ENCODE data around the gene OTUD1.

Gene OTUD1

GRCh38 chr10:23469596-23470237 lies 30.8 kb downstream of the OTUD1 start:
- DNase-seq (ENCODE audit: low spot score): no peak

DNA sequence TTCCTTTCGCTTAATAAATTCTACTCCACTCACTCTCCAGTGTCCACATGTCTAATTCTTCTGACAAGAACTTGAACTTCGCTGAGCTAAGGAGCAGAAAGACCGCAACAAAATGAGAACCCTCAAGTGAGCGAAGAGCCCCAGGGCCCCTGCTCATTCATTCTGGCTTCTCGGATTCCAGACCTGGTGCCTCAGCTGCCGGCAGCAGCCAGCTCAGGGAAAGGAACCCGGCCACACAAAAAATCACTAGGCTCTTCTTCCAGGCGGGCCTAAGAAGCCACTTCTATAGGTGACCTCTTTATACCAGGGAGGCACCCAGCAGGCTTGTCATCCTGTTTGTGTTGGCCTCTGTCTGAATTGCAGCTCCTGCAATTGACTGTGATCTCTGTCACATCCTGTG lies 33.3 kb downstream of the OTUD1 start:
- no peak for DNase-seq (ENCODE audit: low spot score)

GRCh38 chr10:23474081-23474480 lies 35.2 kb downstream of the OTUD1 start:
- no peak for DNase-seq (ENCODE audit: low spot score)

DNA sequence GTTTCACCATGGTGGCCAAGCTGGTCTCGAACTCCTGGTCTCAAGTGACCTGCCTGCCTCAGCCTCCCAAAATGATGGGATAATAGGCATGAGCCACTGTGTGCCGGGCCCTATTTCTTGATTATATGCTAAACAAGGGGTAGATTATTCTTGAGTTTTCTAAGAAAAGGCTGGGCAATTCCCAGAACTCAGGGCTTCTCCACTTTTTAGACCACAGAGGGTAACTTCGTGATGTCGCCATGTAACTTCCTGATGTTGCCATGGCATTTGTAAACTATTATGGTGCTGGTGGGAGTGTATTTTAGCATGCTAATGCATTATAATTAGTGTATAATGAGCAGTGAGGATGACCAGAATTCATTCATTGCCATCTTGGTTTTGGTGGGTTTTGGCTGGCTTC lies 35.8 kb downstream of the OTUD1 start:
- no peak for DNase-seq (ENCODE audit: low spot score)

DNA sequence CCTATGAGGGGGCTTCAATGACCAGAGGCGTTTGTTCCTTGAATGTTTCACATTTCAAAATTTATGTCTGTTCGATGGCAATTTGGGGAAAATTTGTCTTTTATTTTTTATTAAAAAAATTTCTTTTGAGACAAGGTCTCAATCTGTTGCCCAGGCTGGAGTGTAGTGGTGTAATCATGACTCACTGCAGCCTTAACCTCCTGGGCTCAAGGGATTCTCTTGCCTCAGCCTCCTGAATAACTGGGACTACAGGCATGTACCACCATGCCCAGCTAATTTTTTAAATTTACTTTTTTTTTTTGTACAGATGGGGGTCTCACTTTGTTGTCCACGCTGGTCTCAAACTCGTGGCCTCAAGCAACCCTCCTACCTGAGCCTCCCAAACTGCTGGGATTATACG lies 39.7 kb downstream of the OTUD1 start:
- no peak for DNase-seq (ENCODE audit: low spot score)

DNA sequence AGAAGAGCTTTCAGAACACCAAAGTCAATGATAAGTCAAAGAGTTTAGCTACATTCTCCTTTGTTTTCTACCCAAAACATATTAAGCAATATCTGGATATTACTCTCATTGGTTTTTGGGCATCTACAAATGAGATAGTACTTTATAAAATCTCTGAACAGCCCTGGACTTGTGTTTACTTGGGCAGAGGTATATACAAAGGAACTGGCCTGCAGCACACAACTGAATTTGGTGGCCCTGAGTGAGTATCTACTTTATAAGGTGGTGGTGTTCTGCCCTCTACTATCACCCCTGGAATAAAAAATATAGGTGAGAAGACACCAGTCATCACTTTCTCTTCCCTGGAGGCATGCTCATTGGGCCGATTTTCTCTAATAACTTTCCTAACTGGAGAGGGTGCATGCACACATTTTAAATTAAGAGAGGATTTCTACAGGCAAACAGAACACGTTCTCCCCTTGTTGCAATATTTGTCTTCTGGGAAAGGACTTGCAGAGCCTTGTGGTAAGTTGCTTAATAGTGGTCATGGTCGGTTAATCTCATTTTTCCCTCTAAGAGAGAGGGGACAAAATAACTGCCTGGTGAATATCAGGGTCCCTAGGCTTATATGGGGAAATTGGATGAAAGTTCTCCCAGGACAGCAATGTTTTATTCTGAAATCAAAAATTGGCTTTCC lies 41.1 kb downstream of the OTUD1 start:
- DNase-seq (ENCODE audit: low spot score): no peak

DNA sequence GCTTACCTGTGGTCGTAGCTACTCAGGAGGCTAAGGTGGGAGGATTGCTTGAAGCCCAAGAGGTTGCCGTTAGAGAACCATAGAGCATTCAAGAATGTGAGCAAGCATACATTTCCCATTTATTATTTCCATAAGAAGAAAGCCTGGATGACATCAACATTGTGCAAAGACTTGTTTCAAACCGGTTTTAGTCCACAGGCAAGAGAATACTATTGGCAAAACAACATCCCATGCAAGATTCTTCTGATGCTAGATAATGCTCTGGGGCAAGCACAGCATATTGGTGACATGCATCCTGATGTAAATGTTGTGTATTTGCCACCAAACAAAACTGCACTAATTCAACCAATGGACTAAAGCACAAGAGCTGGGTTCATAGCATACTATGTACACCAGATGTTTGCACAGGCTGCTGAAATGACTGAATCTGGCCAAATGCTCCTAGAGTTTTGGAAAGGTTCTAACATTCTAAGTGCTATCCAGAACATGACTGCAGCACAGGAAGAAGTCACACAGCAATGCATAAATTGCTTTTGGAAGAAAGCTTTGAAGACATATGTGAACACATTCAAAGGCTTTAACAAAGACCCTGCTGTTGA lies 42.6 kb downstream of the OTUD1 start:
- DNase-seq (ENCODE audit: low spot score): no peak

DNA sequence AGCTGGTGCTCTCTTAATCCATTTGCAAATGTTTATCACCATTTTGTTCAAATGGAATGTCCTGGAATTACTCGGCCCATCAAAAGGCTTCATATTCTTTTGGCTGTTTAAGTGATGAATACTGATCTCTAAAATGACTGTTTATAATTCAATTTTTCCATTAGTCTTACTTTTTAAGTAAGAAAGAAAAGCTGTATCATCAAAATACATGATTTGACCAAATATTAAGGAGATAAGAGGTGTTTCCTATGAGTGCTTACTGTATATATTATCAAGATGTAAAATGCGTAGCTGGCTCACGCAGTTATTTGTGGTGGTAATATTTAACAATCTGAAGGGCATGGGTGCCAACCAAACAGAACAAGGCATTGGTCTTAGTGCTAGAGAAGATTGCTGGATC lies 51.2 kb downstream of the OTUD1 start:
- DNase-seq (ENCODE audit: low spot score): no peak
